Skin of body (tissue), 2 donors: Measurements from ENCODE around the gene IFT20. TPM values are rescaled to one million over a fixed set of nuclear protein-coding genes. Genes with fewer than 3 reads are reported as not detected.
"Not testable (repeated sequence)": the region's sequence is repeated elsewhere in the genome, so short reads cannot be mapped to it uniquely, and the experiment has no call there.

Experiments used
- DNase-seq: peaks from one replicate; lab custom pipeline; 2025; lab: John Stamatoyannopoulos, UW
- total RNA-seq: library from RNA; depleted of rRNA; stranded (reverse); fragments of >200 nt; gene quantifications from one replicate; pipeline ENCODE4 v1.2.3, GENCODE V29; 2014

The IFT20 gene
- total RNA-seq, 1 donor from 2014 or later, result 41.8 TPM

DNA sequence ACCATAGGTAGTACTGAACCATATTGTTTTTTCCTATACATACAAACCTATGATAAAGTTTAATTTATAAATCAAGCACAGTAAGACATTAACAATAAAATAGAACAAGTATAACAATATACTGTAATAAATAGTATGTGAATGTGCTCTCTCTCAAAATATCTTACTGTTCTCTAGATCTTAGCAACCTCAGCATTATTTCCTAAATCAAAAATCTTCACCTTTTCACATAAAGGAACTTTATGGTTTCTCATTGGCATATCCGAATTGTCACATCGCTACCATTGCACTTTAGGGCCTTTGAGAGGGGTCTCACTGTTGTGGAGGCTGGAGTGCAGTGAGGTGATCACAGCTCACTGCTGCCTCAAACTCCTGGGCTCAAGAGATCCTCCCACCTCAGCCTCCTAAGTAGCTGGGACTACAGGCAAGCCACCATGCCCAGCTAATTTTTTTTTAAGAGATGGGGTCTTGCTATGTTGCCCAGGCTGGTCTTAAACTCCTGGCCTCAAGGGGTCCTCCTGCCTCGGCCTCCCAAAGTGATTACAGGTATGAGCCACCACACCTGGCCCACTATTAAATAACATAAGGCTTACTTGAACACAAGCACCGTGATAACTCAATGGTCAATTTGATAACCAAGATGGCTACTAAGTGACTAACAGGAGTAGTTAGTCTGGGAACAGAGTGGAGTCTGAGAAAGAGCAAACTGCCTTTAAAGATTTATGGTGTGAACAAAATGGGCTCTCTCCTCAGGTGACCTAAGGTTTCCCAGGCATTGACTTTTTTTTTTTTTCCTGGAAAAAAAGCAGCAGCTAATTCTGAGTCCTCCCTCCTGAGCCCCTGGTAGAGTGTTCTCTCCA is 19.2 kb downstream of the IFT20 start:
- DNase-seq, result no peak

DNA sequence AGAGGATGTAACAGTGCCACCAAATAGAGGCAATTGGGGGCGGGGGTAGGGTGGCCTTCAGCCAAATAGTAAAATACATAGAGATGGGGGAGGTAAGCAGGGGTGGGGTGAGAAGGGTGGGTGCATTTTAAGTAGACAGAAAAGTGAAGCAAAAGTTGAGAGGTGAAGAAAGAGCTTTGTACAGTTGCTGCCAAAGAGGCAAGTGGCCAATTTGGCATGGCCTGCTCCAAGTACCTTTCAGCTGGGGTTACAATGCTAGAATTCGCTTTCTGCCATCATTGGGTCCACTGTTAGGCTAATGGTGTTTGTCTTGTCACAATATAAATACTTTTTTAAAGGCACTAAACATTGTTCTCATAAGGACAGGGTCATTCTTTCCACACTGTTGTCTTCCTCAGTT is 21.4 kb downstream of the IFT20 start:
- no peak for DNase-seq

DNA sequence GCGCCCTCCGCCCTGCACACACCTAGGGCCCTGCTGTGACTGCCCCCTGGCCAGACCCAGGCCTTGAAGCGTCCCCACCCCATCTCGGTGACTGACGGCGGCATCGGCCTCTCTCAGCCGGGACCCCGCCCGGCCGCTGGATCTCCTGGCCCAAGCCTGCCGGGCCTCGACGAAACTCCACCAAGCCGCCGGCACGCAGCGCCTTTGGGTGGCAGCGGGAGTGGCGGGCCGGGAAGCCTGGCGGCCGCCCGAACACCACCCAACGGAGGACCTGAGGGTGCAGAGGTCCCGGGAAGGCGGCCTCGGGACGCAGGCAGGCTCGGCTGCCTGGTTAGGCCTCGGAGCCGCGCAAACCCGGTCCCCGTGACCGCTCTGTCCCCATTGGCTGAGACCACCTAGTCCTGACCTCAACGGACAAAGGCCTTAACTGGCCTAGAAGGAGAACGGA is 28.3 kb downstream of the IFT20 start:
- no peak for DNase-seq

DNA sequence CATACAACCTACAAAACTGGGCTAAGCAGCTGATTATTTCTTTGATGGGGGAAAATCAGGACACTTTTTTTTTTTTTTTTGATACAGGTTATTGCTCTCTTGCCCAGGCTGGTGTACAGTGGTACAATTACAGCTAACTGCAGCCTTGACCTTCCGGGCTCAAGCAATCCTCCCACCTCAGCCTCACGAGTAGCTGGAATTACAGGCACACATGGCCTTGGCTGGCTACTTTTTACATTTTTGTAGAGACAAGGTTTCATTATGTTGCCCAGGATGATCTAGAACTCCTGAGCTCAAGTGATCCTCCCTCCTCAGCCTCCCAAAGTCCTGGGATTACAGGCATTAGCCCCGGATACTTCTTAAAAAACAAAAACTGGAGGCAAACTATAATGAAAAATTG is 36.8 kb downstream of the IFT20 start:
- no peak for DNase-seq

DNA sequence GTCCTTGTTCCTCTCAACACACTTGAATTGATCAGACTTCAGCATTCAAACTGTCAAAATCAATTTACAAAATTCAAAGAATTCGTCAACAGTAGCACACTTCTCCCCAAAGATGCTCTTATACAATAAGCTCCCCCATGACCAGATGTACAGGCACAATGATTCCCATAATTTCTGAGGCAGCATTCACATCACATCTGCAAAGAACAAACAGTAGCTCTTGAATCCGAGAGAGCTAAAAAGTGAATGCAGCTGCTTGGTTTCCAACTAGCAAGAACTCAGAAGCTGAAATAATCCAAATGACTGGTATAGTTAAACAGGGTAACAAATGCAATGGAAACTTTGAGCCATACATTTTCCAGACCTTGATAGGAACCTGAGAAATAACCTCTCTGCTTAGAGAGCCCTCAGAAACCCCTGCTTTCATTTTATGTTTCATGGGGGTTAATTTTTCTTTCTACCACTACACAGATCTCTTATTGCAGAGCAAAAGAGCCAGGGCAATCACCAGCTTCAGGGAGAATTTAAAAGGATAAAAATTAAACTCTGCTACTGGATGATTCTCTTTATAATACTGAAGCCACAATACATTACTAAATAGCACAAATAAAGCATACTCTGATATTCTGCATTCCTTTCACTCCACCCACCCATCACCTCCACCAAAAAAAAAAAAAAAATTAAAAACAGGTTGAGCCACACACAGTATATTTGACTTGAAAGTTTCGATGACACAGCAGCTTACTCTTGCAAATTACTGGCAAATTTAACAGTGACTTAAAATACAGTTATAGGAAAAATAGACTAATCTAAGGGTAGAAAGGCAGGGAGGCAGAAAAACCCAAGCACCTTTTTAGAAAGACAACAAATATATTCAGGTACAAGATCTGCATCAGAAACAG is 39.3 kb downstream of the IFT20 start:
- no peak for DNase-seq

DNA sequence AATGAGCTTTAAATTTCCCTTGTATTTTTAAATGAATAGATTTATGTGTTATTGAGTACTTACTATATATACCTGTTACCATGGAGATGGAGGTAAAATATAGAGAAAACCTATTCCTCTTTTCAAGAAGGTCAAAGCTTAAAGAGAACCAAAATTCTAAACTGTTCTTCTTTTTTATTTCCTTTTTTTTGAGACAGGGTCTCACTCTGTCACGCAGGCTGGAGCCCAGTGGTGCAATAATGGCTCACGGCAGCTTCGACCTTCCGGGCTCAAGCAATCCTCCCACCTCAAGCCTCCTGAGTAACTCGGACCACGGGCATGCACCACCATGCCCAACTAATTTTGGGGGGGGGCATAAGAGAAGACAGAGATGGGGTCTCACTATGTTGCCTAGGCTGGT is 41.3 kb downstream of the IFT20 start:
- DNase-seq, result no peak

DNA sequence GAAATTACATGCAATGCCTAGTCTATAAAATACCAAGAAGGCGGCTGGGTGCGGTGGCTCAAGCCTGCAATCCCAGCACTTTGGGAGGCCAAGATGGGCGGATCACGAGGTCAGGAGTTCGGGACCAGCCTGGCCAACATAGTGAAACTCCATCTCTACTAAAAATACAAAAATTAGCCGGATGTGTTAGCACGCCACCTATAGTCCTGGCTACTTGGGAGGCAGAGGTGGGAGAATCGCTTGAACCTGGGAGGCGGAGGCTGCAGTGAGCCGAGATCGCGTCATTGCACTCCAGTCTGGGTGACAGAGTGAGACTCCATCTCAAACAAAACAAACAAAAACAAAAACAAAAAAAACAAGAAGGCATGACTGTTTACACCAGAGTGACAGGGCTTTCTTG is 42.4 kb downstream of the IFT20 start:
- not testable (repeated sequence) for DNase-seq

DNA sequence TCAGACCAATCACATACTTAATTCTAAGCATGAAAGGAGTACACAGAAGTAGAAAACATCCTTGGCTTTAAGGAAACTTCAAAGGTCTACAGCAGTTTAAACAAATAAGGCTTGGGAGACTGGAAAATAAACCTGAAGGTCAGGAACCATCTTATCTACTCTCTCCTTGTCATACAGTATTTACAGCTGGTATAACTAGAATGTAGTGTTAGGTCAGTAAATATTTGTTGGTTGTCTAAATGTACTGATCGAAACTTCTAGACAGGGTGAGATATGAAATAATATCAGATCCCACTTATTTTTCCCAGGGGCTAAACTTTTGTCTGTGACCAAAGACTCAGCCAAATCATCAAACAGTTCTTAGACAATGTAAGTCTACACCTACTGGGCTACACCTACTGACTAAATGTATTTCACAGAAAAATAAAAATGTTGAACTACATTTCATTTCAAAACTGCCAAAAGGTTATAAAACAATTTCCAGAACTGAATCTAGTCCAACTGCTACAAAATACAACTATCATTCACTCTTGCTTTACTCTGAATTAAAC is 43.4 kb downstream of the IFT20 start:
- no peak for DNase-seq

DNA sequence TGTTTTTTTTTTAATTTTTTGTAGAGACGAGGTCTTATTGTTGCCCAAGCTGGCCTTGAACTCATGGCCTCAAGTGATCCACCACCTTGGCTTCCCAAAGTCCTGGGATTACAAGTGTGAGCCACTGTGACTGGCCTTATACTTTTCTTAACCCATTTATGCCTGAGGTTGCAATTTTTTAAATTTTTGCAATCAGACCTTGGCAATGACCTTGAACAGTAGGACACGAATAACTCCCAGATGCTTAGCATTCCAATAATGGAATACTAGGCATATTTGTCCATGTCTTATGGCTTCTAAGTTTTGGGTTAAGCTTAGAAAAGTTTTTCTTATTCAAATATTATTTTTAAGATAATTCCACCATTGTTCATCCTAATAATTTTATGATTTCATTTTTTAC is 44.6 kb downstream of the IFT20 start:
- no peak for DNase-seq

DNA sequence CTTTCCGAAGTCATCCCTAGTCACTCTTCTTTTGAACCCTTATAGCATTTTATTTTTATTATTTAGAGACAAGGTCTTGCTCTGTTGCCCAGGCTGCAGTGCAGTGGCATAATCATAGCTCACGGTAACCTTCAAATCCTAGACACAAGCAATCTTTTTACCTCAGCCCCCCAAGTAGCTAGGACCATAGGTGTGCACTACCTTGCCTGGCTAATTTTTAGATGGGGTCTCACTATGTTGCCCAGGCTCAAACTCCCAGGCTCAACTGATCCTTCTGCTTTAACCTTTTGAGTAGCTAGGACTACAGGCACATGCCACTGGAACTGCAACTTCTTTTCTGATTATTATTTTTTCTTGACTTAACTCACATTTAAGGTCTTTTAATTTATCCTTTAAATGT is 49.3 kb downstream of the IFT20 start:
- DNase-seq, result no peak

DNA sequence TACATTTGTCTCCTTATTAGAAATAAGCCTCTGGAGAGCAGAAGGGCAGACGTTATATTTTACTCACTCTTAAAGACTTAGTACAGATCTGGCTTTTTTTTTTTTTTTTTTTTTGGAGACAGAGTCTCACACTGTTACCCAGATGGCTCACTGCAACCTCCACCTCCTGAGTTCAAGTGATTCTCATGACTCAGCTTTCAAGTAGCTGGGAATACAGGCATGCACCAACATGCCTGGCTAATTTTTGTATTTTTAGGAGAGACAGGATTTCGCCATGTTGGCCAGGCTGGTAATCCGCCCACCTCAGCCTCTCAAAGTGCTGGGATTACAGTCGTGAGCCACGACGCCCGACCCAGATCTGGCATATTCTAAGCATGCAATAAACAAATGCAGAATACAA is 52.7 kb downstream of the IFT20 start:
- DNase-seq, result no peak

DNA sequence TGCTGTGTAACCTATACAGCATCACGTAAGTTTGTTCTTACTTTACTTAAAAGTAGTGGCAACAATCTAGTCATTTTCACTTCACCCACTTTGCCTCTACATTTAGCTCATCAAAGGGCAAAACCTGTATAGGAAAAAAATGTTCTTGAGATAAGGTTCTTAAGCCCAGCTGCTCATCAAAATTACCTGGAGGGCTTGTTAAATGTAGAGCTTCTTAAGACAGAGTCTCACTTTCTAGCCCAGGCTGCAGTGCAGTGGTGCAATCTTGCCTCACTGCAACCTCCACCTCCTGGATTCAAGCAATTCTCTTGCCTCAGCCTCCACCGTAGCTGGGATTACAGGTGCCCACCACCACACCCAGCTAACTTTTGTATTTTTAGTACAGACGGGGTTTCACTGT is 54.4 kb downstream of the IFT20 start:
- DNase-seq, result no peak

DNA sequence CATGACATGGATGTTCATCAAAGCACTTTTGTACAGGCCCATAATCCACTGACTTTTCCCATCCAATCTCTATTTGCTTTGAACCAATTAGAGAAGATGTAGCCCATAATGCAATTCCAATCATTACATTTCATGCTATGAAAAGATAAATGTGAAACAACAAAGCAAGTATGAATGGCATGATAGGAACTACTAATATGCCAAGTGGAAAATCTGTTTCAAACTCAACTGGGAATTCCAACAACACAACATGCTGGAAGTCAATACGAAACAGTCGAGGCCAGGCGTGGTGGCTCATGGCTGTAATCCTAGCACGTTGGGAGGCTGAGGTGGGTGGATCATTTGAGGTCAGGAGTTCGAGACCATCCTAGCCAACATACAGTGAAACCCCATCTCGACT is 55.9 kb downstream of the IFT20 start:
- DNase-seq, result no peak

Other genes starting within 250 kb of the IFT20 start
- gene TMEM97, start 16.3 kb downstream of the IFT20 start, total RNA-seq, result 24.3 TPM
- gene TNFAIP1, start 289 bp upstream of the IFT20 start, total RNA-seq, result 19.0 TPM
- 29.6 TPM for gene POLDIP2, start 22.1 kb upstream of the IFT20 start, total RNA-seq
- not detected for gene SEBOX, start 29.7 kb upstream of the IFT20 start, total RNA-seq
- gene VTN, start 34.8 kb upstream of the IFT20 start, total RNA-seq, result 0.20 TPM
- 3.6 TPM for gene SARM1, start 36.2 kb upstream of the IFT20 start, total RNA-seq
- 5.5 TPM for gene SLC46A1, start 70.7 kb upstream of the IFT20 start, total RNA-seq
- gene SLC13A2, start 138.2 kb upstream of the IFT20 start, total RNA-seq, result 0.20 TPM
- 3.0 TPM for gene FOXN1, start 170.9 kb upstream of the IFT20 start, total RNA-seq
- gene UNC119, start 217.2 kb upstream of the IFT20 start, total RNA-seq, result 18.8 TPM
- 19.3 TPM for gene PIGS, start 236.1 kb upstream of the IFT20 start, total RNA-seq
- gene ALDOC, start 241.4 kb upstream of the IFT20 start, total RNA-seq, result 15.4 TPM